HG03521 (cell line): ENCODE measurements around the gene GRIK4.

Experiments
- ATAC-seq: cut with Tn5 transposase; IDR thresholded peaks from one replicate; pipeline ENCODE4 v1.9.1; 2021; ENCODE audit warnings: mild to moderate bottlenecking, moderate library complexity; ENCODE audit not compliant: unreplicated experiment

GRIK4 gene

GRCh38 chr11:120929664-120930154, 418.2 kb downstream of the GRIK4 start:
- no peak for ATAC-seq

- no peak for ATAC-seq
Observed at GRCh38 chr11:120931057-120931779, 419.7 kb downstream of the GRIK4 start.

- no peak for ATAC-seq
Observed at GRCh38 chr11:120932305-120932915, 420.9 kb downstream of the GRIK4 start.

- ATAC-seq = no peak
Observed at GRCh38 chr11:120936356-120936755, 424.8 kb downstream of the GRIK4 start.

GRCh38 chr11:120937501-120937900, 426.0 kb downstream of the GRIK4 start:
- no peak for ATAC-seq

- no peak for ATAC-seq
Observed at GRCh38 chr11:120938260-120938659, 426.7 kb downstream of the GRIK4 start.

GRCh38 chr11:120940160-120940848, 428.8 kb downstream of the GRIK4 start:
- no peak for ATAC-seq

GRCh38 chr11:120941000-120941399, 429.5 kb downstream of the GRIK4 start:
- ATAC-seq = no peak

GRCh38 chr11:120942701-120943100, 431.2 kb downstream of the GRIK4 start:
- no peak for ATAC-seq

- ATAC-seq = no peak
Observed at GRCh38 chr11:120945042-120945441, 433.5 kb downstream of the GRIK4 start.

- no peak for ATAC-seq
Observed at GRCh38 chr11:120950880-120951279, 439.3 kb downstream of the GRIK4 start.

GRCh38 chr11:120952461-120953434, 441.2 kb downstream of the GRIK4 start:
- ATAC-seq = no peak

GRCh38 chr11:120954381-120954780, 442.8 kb downstream of the GRIK4 start:
- no peak for ATAC-seq

- ATAC-seq = no peak
Observed at GRCh38 chr11:120956710-120957495, 445.4 kb downstream of the GRIK4 start.

GRCh38 chr11:120958185-120958584, 446.6 kb downstream of the GRIK4 start:
- ATAC-seq = no peak

GRCh38 chr11:120959189-120959588, 447.6 kb downstream of the GRIK4 start:
- no peak for ATAC-seq

GRCh38 chr11:120964857-120965256, 453.3 kb downstream of the GRIK4 start:
- ATAC-seq = no peak

- ATAC-seq = no peak
Observed at GRCh38 chr11:120966840-120967239, 455.3 kb downstream of the GRIK4 start.

- ATAC-seq = no peak
Observed at GRCh38 chr11:120969993-120970392, 458.4 kb downstream of the GRIK4 start.

GRCh38 chr11:120971825-120972224, 460.3 kb downstream of the GRIK4 start:
- no peak for ATAC-seq
